Memory B cell (primary cell): ENCODE results near the gene SPANXA2.
"Not testable (repeated sequence)": the region's sequence is repeated elsewhere in the genome, so short reads cannot be mapped to it uniquely, and the experiment has no call there.

Experiments
- ATAC-seq: fragments of 150-1000 bp; cut with Tn5 transposase; 2 replicates; pipeline ENCODE4 v1.10.0; 2021; ENCODE audit warnings: low read depth, mild to moderate bottlenecking, moderate library complexity
- DNase-seq, 2 donors: peaks; one replicate each; pipeline ENCODE4 v3.0.0; 2022; ENCODE audit warnings: low spot score in 2 of 2
- H3K27ac Mint-ChIP-seq: one replicate; pipeline ENCODE4 v1.8.0; 2022; ENCODE audit warnings: mild to moderate bottlenecking, moderate library complexity, mixed read lengths
- H3K27me3 Mint-ChIP-seq: one replicate; pipeline ENCODE4 v1.8.0; 2022; ENCODE audit warnings: mixed read lengths
- H3K36me3 Mint-ChIP-seq: one replicate; pipeline ENCODE4 v1.8.0; 2022; ENCODE audit warnings: mild to moderate bottlenecking, mixed read lengths
- H3K4me1 Mint-ChIP-seq: one replicate; pipeline ENCODE4 v1.8.0; 2022; ENCODE audit warnings: mixed read lengths
- H3K4me3 Mint-ChIP-seq: one replicate; pipeline ENCODE4 v1.8.0; 2022; ENCODE audit warnings: mild to moderate bottlenecking, moderate library complexity, mixed read lengths
- H3K9me3 Mint-ChIP-seq: one replicate; pipeline ENCODE4 v1.8.0; 2022; ENCODE audit warnings: mixed read lengths

The SPANXA2 gene, protein sequence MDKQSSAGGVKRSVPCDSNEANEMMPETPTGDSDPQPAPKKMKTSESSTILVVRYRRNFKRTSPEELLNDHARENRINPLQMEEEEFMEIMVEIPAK

DNA sequence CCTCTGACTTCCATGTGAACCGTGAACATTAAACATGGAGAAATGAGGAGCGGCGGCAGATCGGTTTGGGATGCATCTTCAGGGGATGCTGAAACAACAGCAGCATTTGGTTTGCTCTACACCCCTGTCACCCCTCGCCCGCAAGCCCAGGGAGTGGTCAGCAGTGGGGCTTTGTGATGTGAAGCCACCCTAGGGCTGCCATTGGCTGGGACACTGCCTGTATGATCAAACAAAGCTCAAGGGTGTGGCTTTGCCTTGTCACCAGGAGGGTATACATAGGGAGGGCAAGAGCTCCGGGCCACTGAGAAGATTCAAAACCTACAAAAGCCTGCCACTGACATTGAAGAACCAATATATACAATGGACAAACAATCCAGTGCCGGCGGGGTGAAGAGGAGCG lies at the start of gene SPANXA2:
Gene SPANXA2, plus strand, starts transcription at position 301 of the 400 bp plus-strand sequence. Its CDS starts 60 bp downstream, at position 361.
- H3K27me3 Mint-ChIP-seq, H3K27ac Mint-ChIP-seq, DNase-seq, H3K36me3 Mint-ChIP-seq, ATAC-seq, H3K4me3 Mint-ChIP-seq, H3K9me3 Mint-ChIP-seq, H3K4me1 Mint-ChIP-seq: not testable (repeated sequence)

DNA sequence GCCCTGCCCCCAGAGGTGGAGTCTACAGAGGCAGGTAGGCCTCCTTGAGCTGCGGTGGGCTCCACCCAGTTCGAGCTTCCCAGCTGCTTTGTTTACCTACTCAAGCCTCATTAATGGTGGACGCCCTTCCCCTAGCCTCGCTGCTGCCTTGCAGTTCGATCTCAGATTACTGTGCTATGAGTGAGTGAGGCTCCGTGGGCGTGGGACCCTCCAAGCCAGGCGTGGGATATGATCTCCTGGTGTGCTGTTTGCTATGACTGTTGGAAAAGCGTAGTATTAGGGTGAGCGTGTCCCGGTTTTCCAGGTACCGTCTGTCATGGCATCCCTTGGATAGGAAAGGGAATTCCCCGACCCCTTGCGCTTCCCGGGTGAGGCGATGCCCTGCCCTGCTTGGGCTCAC lies 47.0 kb upstream of the SPANXA2 start:
- not testable (repeated sequence) for H3K27me3 Mint-ChIP-seq, DNase-seq, H3K27ac Mint-ChIP-seq, H3K36me3 Mint-ChIP-seq, H3K9me3 Mint-ChIP-seq, ATAC-seq, H3K4me3 Mint-ChIP-seq, H3K4me1 Mint-ChIP-seq

DNA sequence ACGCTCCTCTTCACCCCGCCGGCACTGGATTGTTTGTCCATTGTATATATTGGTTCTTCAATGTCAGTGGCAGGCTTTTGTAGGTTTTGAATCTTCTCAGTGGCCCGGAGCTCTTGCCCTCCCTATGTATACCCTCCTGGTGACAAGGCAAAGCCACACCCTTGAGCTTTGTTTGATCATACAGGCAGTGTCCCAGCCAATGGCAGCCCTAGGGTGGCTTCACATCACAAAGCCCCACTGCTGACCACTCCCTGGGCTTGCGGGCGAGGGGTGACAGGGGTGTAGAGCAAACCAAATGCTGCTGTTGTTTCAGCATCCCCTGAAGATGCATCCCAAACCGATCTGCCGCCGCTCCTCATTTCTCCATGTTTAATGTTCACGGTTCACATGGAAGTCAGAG lies 4.9 kb upstream of the SPANXA2 start, which contains the start of gene SPANXA1:
Gene SPANXA1, minus strand, starts transcription at position 101 of the 400 bp plus-strand sequence. Its CDS starts 60 bp downstream, at position 41.
- H3K9me3 Mint-ChIP-seq, ATAC-seq, H3K4me1 Mint-ChIP-seq, DNase-seq, H3K27ac Mint-ChIP-seq, H3K36me3 Mint-ChIP-seq, H3K4me3 Mint-ChIP-seq, H3K27me3 Mint-ChIP-seq: not testable (repeated sequence)

DNA sequence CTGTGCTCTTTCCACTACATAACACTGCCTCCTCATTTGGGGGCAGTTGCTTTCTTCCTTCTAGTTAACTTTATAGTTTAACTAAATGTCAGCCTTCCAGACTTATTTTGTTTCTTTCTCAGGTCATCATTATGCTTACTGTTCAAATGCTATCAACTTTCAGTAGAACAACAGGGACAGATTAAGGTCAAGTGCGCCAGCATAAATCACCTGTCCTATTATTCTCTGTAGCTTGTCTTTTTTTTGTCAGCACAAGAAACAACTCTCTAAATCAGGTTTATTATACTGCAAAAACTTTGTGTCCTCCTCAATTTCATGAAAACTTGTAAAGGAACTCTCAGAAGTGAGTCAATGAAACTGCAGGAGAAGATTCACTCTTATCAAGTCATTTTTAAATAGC lies 19.6 kb downstream of the SPANXA2 start:
- ATAC-seq: no peak
- H3K4me3 Mint-ChIP-seq: no peak overlapping the region
- no peak for DNase-seq
- no peaks in the 10 kb centered on the region for H3K4me1 Mint-ChIP-seq
- H3K27me3 Mint-ChIP-seq: no peaks in the 10 kb centered on the region
- peaks cover 2% of the 10 kb centered on the region for H3K36me3 Mint-ChIP-seq
- peaks cover 3% of the 10 kb centered on the region for H3K9me3 Mint-ChIP-seq
- H3K27ac Mint-ChIP-seq: no peak overlapping the region

DNA sequence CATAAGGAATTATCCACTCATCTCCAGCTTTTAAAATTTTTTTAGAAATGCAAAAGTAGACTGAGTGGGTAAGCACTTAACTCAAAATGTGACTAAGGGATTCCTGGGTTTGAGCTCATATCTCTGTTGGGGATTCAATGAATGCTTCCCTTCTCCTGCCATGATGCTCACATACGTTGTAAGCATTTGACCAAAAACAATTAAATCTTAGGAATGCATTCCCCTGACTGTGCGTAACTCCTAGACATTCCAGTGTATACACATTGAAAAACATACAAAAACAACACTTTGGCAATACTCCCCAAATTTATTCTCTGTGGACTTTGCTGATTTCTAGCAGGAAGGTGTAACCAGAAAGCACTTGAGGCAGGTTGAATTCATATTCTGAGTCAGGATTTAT lies 29.8 kb downstream of the SPANXA2 start:
- ATAC-seq: no peak
- DNase-seq: no peak
- Mint-ChIP-seq H3K36me3 (no peaks in the 10 kb centered on the region), H3K4me1 (no peaks in the 10 kb centered on the region), H3K27me3 (no peaks in the 10 kb centered on the region), H3K9me3 (peaks cover 2% of the 10 kb centered on the region), H3K4me3 (no peak overlapping the region), H3K27ac (no peak overlapping the region)

DNA sequence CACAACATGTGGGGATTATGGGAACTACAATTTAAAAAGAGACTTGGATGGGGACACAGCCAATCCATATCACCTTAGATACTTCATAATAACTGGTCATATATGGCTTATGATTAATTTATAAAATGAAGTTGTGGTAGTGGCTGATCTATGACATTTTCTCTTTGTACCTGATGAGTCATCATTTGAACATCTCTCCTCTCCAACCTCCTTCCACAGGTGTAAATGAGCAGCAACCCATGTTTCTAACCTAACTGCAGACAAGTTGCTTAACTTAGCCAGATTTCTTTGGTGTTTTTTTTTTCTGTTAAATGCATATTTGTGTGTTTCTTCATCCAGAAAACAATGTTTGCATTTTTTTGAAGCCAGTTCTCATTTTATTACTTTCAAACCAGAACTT lies 42.6 kb downstream of the SPANXA2 start:
- Mint-ChIP-seq H3K4me1 (no peaks in the 10 kb centered on the region), H3K27me3 (no peaks in the 10 kb centered on the region), H3K36me3 (no peaks in the 10 kb centered on the region), H3K4me3 (no peak overlapping the region), H3K9me3 (peaks cover 3% of the 10 kb centered on the region), H3K27ac (no peak overlapping the region)
- ATAC-seq (no peak), DNase-seq (no peak)

DNA sequence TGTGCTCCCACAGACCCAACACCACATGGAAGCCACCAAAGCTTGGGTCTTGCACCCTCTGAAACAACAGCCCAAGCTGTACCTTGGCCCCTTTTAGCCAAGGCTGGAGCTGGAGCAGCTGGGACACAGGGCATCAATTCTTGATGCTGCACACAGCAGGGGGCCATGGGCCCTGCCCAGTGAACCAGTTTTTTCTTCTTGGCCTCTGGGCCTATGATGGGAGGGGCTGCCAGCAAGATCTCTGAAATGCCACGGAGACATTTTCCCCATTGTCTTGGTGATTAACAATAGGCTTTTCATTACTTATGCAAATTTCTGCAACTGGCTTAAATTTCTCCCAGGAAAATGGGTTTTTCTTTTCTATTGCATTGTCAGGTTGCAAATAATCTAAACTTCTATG lies 49.0 kb downstream of the SPANXA2 start:
- ATAC-seq: no peak
- no peaks in the 10 kb centered on the region for H3K36me3 Mint-ChIP-seq
- H3K9me3 Mint-ChIP-seq: no peaks in the 10 kb centered on the region
- no peak for DNase-seq
- no peak overlapping the region for H3K4me3 Mint-ChIP-seq
- no peak overlapping the region for H3K27ac Mint-ChIP-seq
- H3K4me1 Mint-ChIP-seq: no peaks in the 10 kb centered on the region
- no peaks in the 10 kb centered on the region for H3K27me3 Mint-ChIP-seq
